GM18508 (cell line): ENCODE data around the gene SPEM2.

Experiments
- ATAC-seq: cut with Tn5 transposase; IDR thresholded peaks from one replicate; pipeline ENCODE4 v1.9.1; 2021; ENCODE audit warnings: moderate number of reproducible peaks; ENCODE audit not compliant: insufficient read depth, unreplicated experiment

Gene SPEM2

GRCh38 chr17:7440113-7440833, 14.9 kb downstream of the SPEM2 start:
- ATAC-seq, result no peak

GRCh38 chr17:7440834-7441195, 15.4 kb downstream of the SPEM2 start:
- no peak for ATAC-seq

GRCh38 chr17:7441266-7441665, 15.8 kb downstream of the SPEM2 start:
- ATAC-seq, result no peak

- no peak for ATAC-seq
These were observed 16.7 kb downstream of the SPEM2 start for GRCh38 chr17:7442142-7442541.

- ATAC-seq, result no peak
These were observed 18.4 kb downstream of the SPEM2 start for GRCh38 chr17:7443499-7444485.

GRCh38 chr17:7444682-7445618, 19.5 kb downstream of the SPEM2 start, which contains the start of gene CHRNB1:
Gene CHRNB1 (plus strand): TSS chr17:7445061. CDS start chr17:7445128, 67 bp downstream.
- no peak for ATAC-seq

GRCh38 chr17:7445619-7445968, 20.2 kb downstream of the SPEM2 start:
- ATAC-seq, result no peak

GRCh38 chr17:7448461-7448860, 23.0 kb downstream of the SPEM2 start:
- ATAC-seq, result no peak

GRCh38 chr17:7459961-7460545, 34.6 kb downstream of the SPEM2 start:
- no peak for ATAC-seq

- no peak for ATAC-seq
These were observed 35.6 kb downstream of the SPEM2 start for GRCh38 chr17:7460850-7461660.

GRCh38 chr17:7462474-7463371, 37.3 kb downstream of the SPEM2 start:
- no peak for ATAC-seq

- ATAC-seq, result no peak
These were observed 38.0 kb downstream of the SPEM2 start for GRCh38 chr17:7463372-7463846.

- no peak for ATAC-seq
These were observed 38.7 kb downstream of the SPEM2 start for GRCh38 chr17:7464081-7464480.

GRCh38 chr17:7465597-7466275, 40.3 kb downstream of the SPEM2 start:
- ATAC-seq, result no peak

- ATAC-seq, result no peak
These were observed 40.9 kb downstream of the SPEM2 start for GRCh38 chr17:7466318-7466638.

GRCh38 chr17:7466639-7467341, 41.4 kb downstream of the SPEM2 start:
- ATAC-seq, result no peak

- ATAC-seq, result no peak
These were observed 42.1 kb downstream of the SPEM2 start for GRCh38 chr17:7467498-7467897.
